A673 (cell line): ENCODE results near the gene SLC36A3. TPM values are rescaled to one million over a fixed set of nuclear protein-coding genes. Genes with fewer than 3 reads are reported as not detected.

Experiments
- BruUV-seq: library from RNA; stranded (reverse); fragments of 400-500 nt; replicated peaks from 2 replicates; lab custom pipeline; 2021; lab: Mats Ljungman, UMichigan
- CTCF ChIA-PET: fragments of 300-600 bp; sonication (Branson Sonifier 250); formaldehyde crosslinking; loops from one replicate; lab custom pipeline; 2022; ENCODE audit warnings: antibody characterized with exemption; lab: Charles Lee
- POLR2A ChIA-PET: fragments of 300-600 bp; sonication (Branson Sonifier 250); formaldehyde crosslinking; loops from one replicate; lab custom pipeline; 2022; ENCODE audit warnings: antibody characterized with exemption; ENCODE audit not compliant: low non-redundant PET; lab: Charles Lee
- DNase-seq: peaks from one replicate; pipeline ENCODE4 v3.0.0-alpha.2; 2015; ENCODE audit warnings: low spot score
- H3K27ac ChIP-seq: fragments of 200-600 bp; sonication (generic); 2 replicates; pipeline ENCODE4 v1.5.1; 2016; ENCODE audit warnings: mixed run types, low read depth, mild to moderate bottlenecking, mixed read lengths, antibody characterized with exemption, low read length; ENCODE audit not compliant: poor library complexity, severe bottlenecking
- H3K27me3 ChIP-seq: fragments of 200-600 bp; sonication (generic); replicated peaks from 2 replicates; pipeline ENCODE4 v1.6.1; 2017; ENCODE audit warnings: mixed run types, low read depth, mild to moderate bottlenecking, mixed read lengths, antibody characterized with exemption, low read length; ENCODE audit not compliant: insufficient read depth, poor library complexity
- H3K36me3 ChIP-seq: fragments of 200-600 bp; sonication (generic); 2 replicates; pipeline ENCODE4 v1.6.1; 2016; ENCODE audit warnings: mixed run types, mild to moderate bottlenecking, mixed read lengths, antibody characterized with exemption, low read length; ENCODE audit not compliant: insufficient read depth, poor library complexity, severe bottlenecking
- H3K4me1 ChIP-seq: fragments of 200-600 bp; sonication (generic); 2 replicates; pipeline ENCODE4 v1.6.1; 2017; ENCODE audit warnings: mixed run types, mild to moderate bottlenecking, mixed read lengths, antibody characterized with exemption, low read length; ENCODE audit not compliant: insufficient read depth, poor library complexity, severe bottlenecking
- H3K4me3 ChIP-seq: fragments of 200-600 bp; sonication (generic); 2 replicates; pipeline ENCODE4 v1.5.1; 2016; ENCODE audit warnings: low read depth, mixed run types, mild to moderate bottlenecking, mixed read lengths, low read length; ENCODE audit not compliant: poor library complexity, severe bottlenecking
- H3K9me3 ChIP-seq: fragments of 200-600 bp; sonication (generic); 2 replicates; pipeline ENCODE4 v1.6.1; 2016; ENCODE audit warnings: mixed run types, low read depth, mild to moderate bottlenecking, mixed read lengths, antibody characterized with exemption, low read length; ENCODE audit not compliant: poor library complexity, severe bottlenecking
- EZH2 ChIP-seq: fragments of 200-600 bp; sonication (generic); IDR thresholded peaks from 2 replicates; pipeline ENCODE4 v1.6.1; 2017; ENCODE audit warnings: borderline replicate concordance, low read depth, mild to moderate bottlenecking, mixed read lengths, antibody characterized with exemption, low read length; ENCODE audit not compliant: poor library complexity, severe bottlenecking
- intact Hi-C: fragments of 100-400 bp; cut with micrococcal nuclease; formaldehyde crosslinking; loops from one replicate; pipeline ENCODE4 v1.10.0; 2022; ENCODE audit not compliant: unreplicated experiment
- total RNA-seq: library from RNA; stranded (reverse); gene quantifications from 2 replicates; pipeline ENCODE4 v1.2.3, GENCODE V29; 2021
- TF ChIP-seq, protein P1 (sequence below): fragments of 300-800, 200-600 bp; sonication (generic); conservative IDR thresholded peaks from 2 replicates; pipeline ENCODE4 v1.5.1; 2017; ENCODE audit warnings: low read depth, mild to moderate bottlenecking, antibody characterized with exemption, low read length, moderate library complexity, mixed read lengths

The SLC36A3 gene
- total RNA-seq, 1 experiment from 2014 or later, result not detected

DNA sequence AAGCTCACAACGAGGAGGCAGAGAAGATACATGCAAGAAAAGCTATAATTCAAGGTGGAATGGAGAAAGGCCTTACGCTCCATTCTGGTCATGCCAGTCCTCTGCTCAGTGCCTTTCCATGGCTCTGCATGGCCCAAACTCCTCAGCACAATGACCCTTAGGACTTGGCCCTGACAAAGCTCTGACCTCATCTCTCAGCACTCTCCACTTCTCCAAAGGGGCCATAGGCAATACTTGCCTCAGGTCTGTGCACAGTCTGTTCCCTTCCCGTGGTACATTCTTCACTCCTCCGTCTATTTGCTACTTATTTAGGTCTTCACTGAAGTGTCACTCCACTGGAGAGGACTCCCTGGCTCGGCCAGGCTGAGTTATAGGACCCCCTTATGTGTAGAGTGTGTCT, 24.7 kb downstream of the SLC36A3 start:
- Histone ChIP-seq H3K4me3 (no peak overlapping the region), H3K36me3 (no peaks in the 10 kb centered on the region), H3K27me3 (peaks cover 22% of the 10 kb centered on the region), H3K27ac (no peak overlapping the region), H3K4me1 (no peaks in the 10 kb centered on the region), H3K9me3 (no peaks in the 10 kb centered on the region)
- BruUV-seq, result no TSS peak
- intact Hi-C loops, result no loop called here
- ChIA-PET POLR2A (no interaction called here), CTCF (no interaction called here)
- TF ChIP-seq EZH2, result no peak
- TF ChIP-seq, protein P1, sequence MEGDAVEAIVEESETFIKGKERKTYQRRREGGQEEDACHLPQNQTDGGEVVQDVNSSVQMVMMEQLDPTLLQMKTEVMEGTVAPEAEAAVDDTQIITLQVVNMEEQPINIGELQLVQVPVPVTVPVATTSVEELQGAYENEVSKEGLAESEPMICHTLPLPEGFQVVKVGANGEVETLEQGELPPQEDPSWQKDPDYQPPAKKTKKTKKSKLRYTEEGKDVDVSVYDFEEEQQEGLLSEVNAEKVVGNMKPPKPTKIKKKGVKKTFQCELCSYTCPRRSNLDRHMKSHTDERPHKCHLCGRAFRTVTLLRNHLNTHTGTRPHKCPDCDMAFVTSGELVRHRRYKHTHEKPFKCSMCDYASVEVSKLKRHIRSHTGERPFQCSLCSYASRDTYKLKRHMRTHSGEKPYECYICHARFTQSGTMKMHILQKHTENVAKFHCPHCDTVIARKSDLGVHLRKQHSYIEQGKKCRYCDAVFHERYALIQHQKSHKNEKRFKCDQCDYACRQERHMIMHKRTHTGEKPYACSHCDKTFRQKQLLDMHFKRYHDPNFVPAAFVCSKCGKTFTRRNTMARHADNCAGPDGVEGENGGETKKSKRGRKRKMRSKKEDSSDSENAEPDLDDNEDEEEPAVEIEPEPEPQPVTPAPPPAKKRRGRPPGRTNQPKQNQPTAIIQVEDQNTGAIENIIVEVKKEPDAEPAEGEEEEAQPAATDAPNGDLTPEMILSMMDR, result no peak
- DNase-seq, result no peak

- ChIA-PET POLR2A (no interaction called here), CTCF (no interaction called here)
- no peaks in the 10 kb centered on the region for H3K9me3 ChIP-seq
Observed at GRCh38 chr5:151275803-151276202, 27.8 kb downstream of the SLC36A3 start.

GRCh38 chr5:151274666-151275065, 28.9 kb downstream of the SLC36A3 start:
- Histone ChIP-seq H3K27ac (no peak overlapping the region), H3K9me3 (no peaks in the 10 kb centered on the region), H3K4me1 (no peaks in the 10 kb centered on the region), H3K27me3 (peaks cover 22% of the 10 kb centered on the region), H3K4me3 (no peak overlapping the region), H3K36me3 (no peaks in the 10 kb centered on the region)
- intact Hi-C loops, result no loop called here
- POLR2A ChIA-PET, result no interaction called here
- CTCF ChIA-PET, result no interaction called here
- no peak for DNase-seq
- BruUV-seq, result no TSS peak
- TF ChIP-seq, protein P1, result no peak

More at GRCh38 chr5:151275803-151276202, 27.8 kb downstream of the SLC36A3 start:
- no TSS peak for BruUV-seq
- H3K27me3 ChIP-seq, result peaks cover 22% of the 10 kb centered on the region
- DNase-seq, result no peak
- no peak overlapping the region for H3K4me3 ChIP-seq
- H3K4me1 ChIP-seq, result no peaks in the 10 kb centered on the region
- intact Hi-C loops, result no loop called here
- no peak for TF ChIP-seq EZH2
- TF ChIP-seq, protein P1, result no peak
- no peaks in the 10 kb centered on the region for H3K36me3 ChIP-seq
- H3K27ac ChIP-seq, result no peak overlapping the region
